HG02588 (cell line): ENCODE data around the gene ZNF200.
"Not testable (repeated sequence)": the region's sequence is repeated elsewhere in the genome, so short reads cannot be mapped to it uniquely, and the experiment has no call there.

ENCODE experiments used
- ATAC-seq: cut with Tn5 transposase; IDR thresholded peaks from one replicate; pipeline ENCODE4 v1.9.1; 2021; ENCODE audit warnings: mild to moderate bottlenecking, moderate library complexity; ENCODE audit not compliant: unreplicated experiment

The ZNF200 gene

GRCh38 chr16:3202903-3203539, 31.9 kb downstream of the ZNF200 start:
- no peak for ATAC-seq

- ATAC-seq: no peak
Measured at GRCh38 chr16:3198334-3199072, 36.5 kb downstream of the ZNF200 start.

GRCh38 chr16:3197694-3198333, 37.1 kb downstream of the ZNF200 start:
- ATAC-seq: not testable (repeated sequence)

GRCh38 chr16:3195975-3196374, 39.0 kb downstream of the ZNF200 start:
- no peak for ATAC-seq

- no peak for ATAC-seq
Measured at GRCh38 chr16:3194792-3195191, 40.2 kb downstream of the ZNF200 start.

- ATAC-seq: no peak
Measured at GRCh38 chr16:3193221-3194212, 41.4 kb downstream of the ZNF200 start.

- no peak for ATAC-seq
Measured at GRCh38 chr16:3192476-3193019, 42.4 kb downstream of the ZNF200 start.

- ATAC-seq: no peak
Measured at GRCh38 chr16:3190949-3191353, 44.0 kb downstream of the ZNF200 start.

GRCh38 chr16:3189869-3190268, 45.1 kb downstream of the ZNF200 start:
- no peak for ATAC-seq

GRCh38 chr16:3188925-3189825, 45.8 kb downstream of the ZNF200 start:
- no peak for ATAC-seq

GRCh38 chr16:3188675-3188924, 46.4 kb downstream of the ZNF200 start:
- ATAC-seq: no peak

GRCh38 chr16:3187798-3188674, 46.9 kb downstream of the ZNF200 start, which contains the start of gene OR1F1:
Gene OR1F1, plus strand, starts transcription at chr16:3188204.
- no peak for ATAC-seq

- no peak for ATAC-seq
Measured at GRCh38 chr16:3186946-3187690, 47.8 kb downstream of the ZNF200 start.

- no peak for ATAC-seq
Measured at GRCh38 chr16:3183445-3184139, 51.4 kb downstream of the ZNF200 start.

- ATAC-seq: no peak
Measured at GRCh38 chr16:3182608-3183444, 52.1 kb downstream of the ZNF200 start.

GRCh38 chr16:3182293-3182607, 52.7 kb downstream of the ZNF200 start:
- ATAC-seq: not testable (repeated sequence)

- no peak for ATAC-seq
Measured at GRCh38 chr16:3180445-3180878, 54.5 kb downstream of the ZNF200 start.
